Measurements from ENCODE around the gene LGALS7B.
A peak's percentile ranks its signal among the peaks of the same experiment; 100 is the strongest.
"Not testable (repeated sequence)": the region's sequence is repeated elsewhere in the genome, so short reads cannot be mapped to it uniquely, and the experiment has no call there.

LGALS7B gene

DNA sequence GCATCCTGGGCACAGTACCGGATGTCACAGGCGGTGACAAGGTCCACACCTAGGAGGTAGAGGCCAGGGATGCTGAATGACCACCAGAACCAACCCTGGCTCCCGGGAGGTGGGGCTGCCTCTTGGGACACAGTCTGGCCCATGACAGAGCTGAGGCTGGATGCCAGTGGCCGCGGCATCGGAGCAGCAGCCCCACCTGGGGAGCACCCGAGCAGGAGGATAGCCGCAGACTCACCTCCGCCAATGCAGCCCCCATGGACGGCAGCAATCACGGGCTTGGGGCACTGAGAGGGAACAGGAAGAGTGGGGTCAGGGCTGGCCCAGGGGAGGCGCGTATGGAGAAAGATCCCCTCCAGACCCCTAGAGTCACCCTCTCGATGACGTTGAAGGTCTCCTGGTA lies 28.1 kb downstream of the LGALS7B start:
- FAIRE-seq (no peak), DNase-seq (ENCODE audit: low spot score) (no peak)

- no peak for FAIRE-seq
These were observed 30.4 kb downstream of the LGALS7B start for GRCh38 chr19:38819231-38819920.

DNA sequence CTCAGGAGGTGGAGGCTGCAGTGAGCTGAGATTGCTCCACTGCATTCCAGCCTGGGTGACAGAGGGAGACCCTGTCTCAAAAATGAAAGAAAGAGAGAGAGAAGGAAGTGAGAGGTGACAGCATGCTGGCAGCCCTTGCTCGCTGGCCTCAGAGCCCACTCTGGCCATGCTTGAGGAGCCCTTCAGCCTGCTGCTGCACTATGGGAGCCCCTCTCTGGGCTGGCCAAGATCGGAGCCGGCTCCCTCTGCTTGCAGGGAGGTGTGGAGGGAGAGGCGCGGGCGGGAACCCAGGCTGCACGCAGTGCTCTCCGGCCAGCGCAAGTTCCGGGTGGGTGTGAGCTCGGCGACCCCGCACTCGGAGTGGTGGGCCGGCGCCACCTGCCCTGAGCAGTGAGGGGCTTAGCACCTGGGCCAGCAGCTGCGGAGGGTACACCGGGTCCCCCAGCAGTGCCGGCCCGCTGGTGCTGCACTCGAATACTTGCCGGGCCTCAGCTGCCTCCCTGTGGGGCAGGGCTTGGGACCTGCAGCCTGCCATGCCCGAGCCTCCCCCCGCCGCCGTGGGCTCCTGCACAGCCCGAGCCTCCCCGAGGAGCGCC lies 32.3 kb downstream of the LGALS7B start:
- FAIRE-seq; DNase-seq (ENCODE audit: low spot score): not testable (repeated sequence)

More at GRCh38 chr19:38819231-38819920, 30.4 kb downstream of the LGALS7B start:
- no peak for DNase-seq (ENCODE audit: low spot score)

GRCh38 chr19:38825936-38826335 lies 36.9 kb downstream of the LGALS7B start:
- FAIRE-seq; DNase-seq (ENCODE audit: low spot score): not testable (repeated sequence)

- no peak for FAIRE-seq
- DNase-seq (ENCODE audit: low spot score), result no peak
These were observed 38.0 kb downstream of the LGALS7B start for GRCh38 chr19:38826856-38827551.

- not testable (repeated sequence) for DNase-seq (ENCODE audit: low spot score); FAIRE-seq
These were observed 40.2 kb downstream of the LGALS7B start for GRCh38 chr19:38829203-38829602.

DNA sequence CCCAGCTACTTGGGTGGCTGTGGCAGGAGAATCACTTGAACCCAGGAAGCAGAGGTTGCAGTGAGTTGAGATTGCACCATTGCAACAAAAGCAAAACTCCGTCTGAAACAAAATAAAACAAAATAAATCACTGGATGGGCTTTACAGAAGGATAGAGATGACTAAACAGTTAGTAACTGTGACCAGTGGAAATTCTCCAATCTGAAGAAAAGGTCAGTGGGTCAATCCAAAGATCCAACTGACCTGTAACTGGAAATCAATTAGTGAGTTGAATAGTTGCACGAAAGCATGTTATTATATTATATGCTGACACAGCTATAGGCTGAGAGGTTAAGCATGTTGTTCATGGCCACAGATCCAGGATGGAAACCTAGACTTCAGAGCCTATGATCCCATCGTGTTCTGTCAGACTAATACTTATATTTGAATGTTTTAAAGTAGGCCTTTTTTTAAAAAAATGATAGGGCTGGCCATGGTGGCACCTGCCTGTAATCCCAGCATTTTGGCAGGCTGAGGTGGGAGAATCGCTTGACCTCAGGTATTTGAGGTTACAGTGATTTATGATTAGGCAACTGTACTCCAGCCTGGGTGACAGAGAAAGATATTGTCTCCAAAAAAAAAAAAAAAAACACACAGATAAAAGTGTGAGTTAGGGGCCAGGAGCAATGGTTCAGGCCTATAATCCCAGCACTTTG lies 41.2 kb downstream of the LGALS7B start:
- peak; percentile 69 for FAIRE-seq
- DNase-seq (ENCODE audit: low spot score), result peak; percentile 58

GRCh38 chr19:38831142-38831605 lies 42.2 kb downstream of the LGALS7B start:
- DNase-seq (ENCODE audit: low spot score) (peak; percentile 96), FAIRE-seq (peak; percentile 84)

DNA sequence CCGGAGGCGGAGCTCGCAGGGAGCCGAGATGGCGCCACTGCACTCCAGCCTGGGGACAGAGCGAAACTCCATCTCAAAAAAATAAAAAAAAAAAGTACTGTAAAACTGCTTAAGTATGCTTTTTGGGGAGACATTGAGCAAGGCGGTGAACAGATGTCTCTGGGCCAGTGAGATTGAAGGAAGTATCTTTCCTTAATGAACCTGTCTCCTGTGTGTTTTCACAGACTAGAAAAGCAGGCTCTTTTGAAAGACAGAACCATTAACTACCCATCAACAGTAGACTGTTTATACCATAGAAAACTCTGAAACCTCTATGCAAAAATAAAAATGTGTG lies 44.1 kb downstream of the LGALS7B start:
- FAIRE-seq, result no peak
- no peak for DNase-seq (ENCODE audit: low spot score)

DNA sequence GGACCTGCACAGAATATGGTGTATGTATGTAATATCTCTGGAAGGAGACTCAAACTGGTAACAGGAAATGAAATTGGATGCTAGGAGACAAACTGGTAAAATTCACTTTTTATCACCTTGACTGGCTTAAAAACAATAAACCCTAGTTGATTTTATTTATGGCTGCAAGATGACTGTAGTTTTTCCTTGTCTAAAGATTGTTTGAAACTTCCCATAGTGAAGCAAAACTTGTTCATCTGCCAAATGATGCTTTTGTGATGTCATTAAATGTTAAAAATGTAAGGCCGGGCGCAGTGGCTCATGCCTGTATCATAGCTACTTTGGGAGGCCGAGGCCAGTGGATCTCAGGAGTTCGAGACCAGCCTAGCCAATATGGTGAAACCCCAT lies 45.1 kb downstream of the LGALS7B start:
- no peak for FAIRE-seq

DNA sequence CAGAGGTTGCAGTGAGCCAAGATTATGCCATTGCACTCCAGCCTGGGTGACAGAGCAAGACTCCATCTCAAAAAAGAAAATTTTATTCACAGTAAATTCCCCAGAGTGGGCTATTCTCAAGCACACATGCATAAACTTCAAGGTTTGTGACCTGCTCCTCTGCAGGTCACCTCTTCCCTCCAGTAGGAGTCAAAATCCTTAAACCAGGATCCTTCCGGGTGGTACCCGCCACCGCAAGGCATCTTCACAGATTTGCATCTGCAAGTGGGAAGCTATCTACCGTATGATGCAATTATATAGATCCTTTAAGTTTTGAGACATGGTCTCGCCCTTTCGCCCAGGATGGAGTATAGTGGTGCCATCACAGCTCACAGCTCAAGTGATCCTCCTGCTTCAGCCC lies 45.6 kb downstream of the LGALS7B start:
- DNase-seq (ENCODE audit: low spot score), result no peak
- no peak for FAIRE-seq

More for the DNA sequence above, 45.1 kb downstream of the LGALS7B start:
- no peak for DNase-seq (ENCODE audit: low spot score)

DNA sequence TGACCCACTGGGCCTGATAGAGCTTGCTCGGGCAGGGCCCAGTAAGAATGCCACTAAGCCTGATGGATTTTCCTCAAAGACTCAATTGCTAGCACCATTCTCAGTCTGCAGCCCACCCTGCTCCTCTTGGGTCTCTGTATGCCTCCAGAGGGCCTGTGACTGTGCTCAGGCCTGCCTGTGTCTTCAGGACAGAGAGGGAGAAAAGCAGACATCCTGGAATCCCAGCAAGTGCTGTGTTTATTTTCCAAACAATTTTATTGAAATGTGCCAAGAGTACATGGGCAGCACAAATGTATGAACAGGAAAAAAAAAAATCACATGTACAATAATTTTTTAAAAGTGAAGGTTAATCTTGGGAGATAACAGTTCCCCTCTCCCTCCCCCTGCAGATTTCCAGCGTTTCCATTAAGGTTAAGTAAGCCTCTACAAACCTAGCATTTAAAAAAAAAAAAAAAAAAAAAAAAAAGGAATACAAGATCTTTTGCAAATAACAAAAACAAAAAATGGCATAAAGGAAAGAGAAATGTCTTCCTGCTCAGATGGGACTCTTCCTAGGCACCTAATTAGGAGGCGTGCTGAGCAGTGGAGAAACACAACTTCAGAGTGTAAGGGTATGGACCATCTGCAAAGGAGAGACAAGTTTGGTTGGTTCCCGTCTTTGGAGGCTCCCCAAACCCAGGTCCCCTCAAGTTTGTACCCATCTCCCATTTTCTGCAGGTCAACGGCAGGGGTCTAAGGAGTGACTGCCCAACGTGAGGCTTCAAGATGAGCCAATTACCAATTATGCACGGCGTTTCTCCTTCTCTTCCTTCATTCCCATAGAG lies 47.4 kb downstream of the LGALS7B start:
- DNase-seq (ENCODE audit: low spot score) (no peak), FAIRE-seq (no peak)

DNA sequence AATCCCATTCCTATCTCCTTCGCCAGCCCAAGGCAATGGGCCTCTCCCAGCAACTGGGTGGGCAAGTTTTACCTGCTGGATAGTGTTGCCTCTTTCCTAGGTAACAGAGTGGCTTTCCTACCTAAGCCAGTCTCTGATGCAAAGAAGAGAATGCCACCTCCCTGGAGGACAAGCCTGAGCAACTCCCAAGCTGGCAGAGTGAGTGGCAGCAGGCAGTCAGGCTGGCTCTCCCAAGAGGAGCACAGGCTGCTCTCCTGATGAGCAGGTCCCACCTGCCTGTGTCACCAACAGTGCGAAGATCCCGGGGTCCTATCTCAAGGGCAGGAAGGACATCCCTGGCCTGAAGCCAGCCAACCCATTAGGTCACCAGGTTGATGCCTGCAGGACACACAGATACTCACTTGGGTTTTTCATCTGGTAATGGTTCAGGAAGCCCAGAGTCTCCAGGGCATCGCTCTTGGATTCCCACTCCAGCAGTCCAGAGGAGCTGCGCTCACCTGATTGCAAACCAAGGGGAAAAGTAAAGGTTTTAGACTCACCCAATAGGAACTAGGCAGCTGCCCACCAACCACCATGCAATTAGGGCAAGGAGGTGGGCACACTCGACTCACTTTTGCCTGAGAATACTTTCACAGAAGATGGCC lies 48.1 kb downstream of the LGALS7B start:
- no peak for FAIRE-seq
- no peak for DNase-seq (ENCODE audit: low spot score)

GRCh38 chr19:38837656-38838121 lies 48.7 kb downstream of the LGALS7B start:
- FAIRE-seq, result no peak

GRCh38 chr19:38838208-38838985 lies 49.4 kb downstream of the LGALS7B start:
- no peak for FAIRE-seq

More at GRCh38 chr19:38837656-38838121, 48.7 kb downstream of the LGALS7B start:
- no peak for DNase-seq (ENCODE audit: low spot score)

DNA sequence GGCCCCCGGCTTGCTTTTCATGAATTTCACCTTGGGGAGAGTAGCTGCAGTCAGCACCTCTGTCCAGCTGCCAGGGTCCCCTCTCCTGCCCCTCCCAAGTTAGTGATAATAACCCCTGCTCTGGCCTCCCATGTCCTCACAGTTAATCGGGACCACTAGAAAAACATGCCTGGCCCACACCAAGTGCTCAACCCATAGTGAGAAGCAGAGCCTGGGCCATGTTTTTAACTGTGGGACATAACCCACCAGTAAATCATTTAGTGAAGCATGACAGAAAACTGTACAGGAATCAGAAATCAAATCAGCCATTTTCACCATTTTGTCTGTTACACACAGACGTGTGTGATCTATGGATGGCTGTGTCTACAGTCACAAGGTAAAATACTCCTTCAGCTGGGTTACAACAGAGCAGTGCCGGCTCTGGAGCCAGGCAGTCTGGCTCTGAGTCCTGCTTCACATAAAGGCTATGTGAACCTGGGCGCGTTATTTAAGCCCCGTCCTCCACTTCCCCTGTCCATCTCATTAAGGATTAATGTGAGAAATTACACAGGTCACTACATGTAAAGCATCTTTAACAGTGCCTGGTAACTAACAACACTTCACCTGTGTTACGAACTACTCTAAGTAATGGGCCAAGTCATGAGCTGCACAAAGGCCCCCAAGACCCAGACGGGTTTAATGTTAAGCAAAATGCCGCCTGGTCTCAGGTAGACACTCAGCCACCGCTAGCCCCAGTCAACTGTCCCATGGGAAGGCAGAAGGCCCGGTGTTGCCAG lies 50.2 kb downstream of the LGALS7B start:
- no peak for FAIRE-seq

More at GRCh38 chr19:38838208-38838985, 49.4 kb downstream of the LGALS7B start:
- no peak for DNase-seq (ENCODE audit: low spot score)

DNA sequence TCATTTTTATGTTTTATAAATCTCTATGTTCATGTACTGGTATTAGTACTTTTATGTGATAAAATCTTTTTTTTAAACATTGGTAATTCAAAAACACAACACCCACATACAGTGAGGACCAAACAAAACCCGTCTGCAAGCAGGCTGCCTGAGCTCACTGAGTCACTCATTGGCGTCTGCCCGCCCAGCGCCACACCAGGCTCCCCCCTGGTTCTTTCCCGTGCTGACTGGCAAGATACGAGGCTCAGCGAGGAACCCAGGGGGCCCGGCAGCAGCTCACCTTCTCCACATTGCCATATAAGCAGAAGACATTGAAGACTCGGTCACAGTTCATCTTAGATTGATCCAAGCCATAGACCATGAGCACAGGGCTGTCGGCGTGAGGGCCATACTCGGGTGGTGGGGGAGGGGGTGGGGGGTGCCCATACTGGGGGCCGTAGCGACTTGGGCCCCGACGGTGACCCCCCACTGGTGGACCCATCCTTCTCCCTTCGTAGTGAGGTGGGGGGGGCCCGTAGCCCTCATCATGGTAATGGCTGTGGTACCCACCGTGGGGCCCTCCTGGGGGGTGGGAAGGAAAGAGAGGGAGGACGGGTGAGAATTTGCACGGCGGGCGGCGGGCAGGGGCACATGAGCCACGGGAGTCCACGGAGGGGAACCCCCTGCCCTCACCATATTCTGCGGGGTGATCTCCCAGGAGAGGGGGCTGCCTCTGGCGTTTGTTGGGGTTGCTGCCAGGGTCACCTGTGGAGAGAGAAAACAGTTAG lies 51.0 kb downstream of the LGALS7B start:
- DNase-seq (ENCODE audit: low spot score) (no peak), FAIRE-seq (no peak)

More for the DNA sequence above, 50.2 kb downstream of the LGALS7B start:
- no peak for DNase-seq (ENCODE audit: low spot score)

GRCh38 chr19:38840583-38840968 lies 51.6 kb downstream of the LGALS7B start:
- DNase-seq (ENCODE audit: low spot score) (no peak), FAIRE-seq (no peak)
